Chondrocyte (in vitro differentiated cells): ENCODE results near the gene RPL39. TPM values are rescaled to one million over a fixed set of nuclear protein-coding genes. Genes with fewer than 3 reads are reported as not detected.
"Not testable (repeated sequence)": the region's sequence is repeated elsewhere in the genome, so short reads cannot be mapped to it uniquely, and the experiment has no call there.

Experiments
- DNase-seq: peaks from one replicate; pipeline ENCODE4 v3.0.0; 2021; ENCODE audit warnings: mixed read lengths, low spot score
- H3K27ac Mint-ChIP-seq: one replicate; pipeline ENCODE4 v1.8.0; 2021; ENCODE audit warnings: mild to moderate bottlenecking, moderate library complexity, mixed read lengths; ENCODE audit not compliant: unreplicated experiment
- H3K27me3 Mint-ChIP-seq: 2 replicates; pipeline ENCODE4 v1.8.0; 2021; ENCODE audit warnings: low read depth, mixed read lengths
- H3K36me3 Mint-ChIP-seq: 2 replicates; pipeline ENCODE4 v1.8.0; 2021; ENCODE audit warnings: low read depth, mixed read lengths
- H3K4me1 Mint-ChIP-seq: 2 replicates; pipeline ENCODE4 v1.8.0; 2021; ENCODE audit warnings: low read depth, mild to moderate bottlenecking, mixed read lengths
- H3K4me3 Mint-ChIP-seq: one replicate; pipeline ENCODE4 v1.8.0; 2021; ENCODE audit warnings: mild to moderate bottlenecking, moderate library complexity, mixed read lengths; ENCODE audit not compliant: unreplicated experiment
- H3K9me3 Mint-ChIP-seq: 2 replicates; pipeline ENCODE4 v1.8.0; 2021; ENCODE audit warnings: low read depth, mixed read lengths
- total RNA-seq: library from RNA; stranded (reverse); gene quantifications from 3 replicates; pipeline ENCODE4 v1.2.1, GENCODE V29; 2021
- TF ChIP-seq, protein P1 (sequence below): fragments of 200-600 bp; sonication (generic); IDR thresholded peaks from 2 replicates; pipeline ENCODE4 v1.5.0; 2021; ENCODE audit warnings: antibody characterized with exemption, mild to moderate bottlenecking, moderate library complexity

RPL39 gene
- total RNA-seq, 1 donor from 2014 or later, result 1,187 TPM

- H3K9me3 Mint-ChIP-seq, result peaks cover 10% of the 10 kb centered on the region
Measured at GRCh38 chrX:119817130-119817690, 25.8 kb upstream of the RPL39 start.

DNA sequence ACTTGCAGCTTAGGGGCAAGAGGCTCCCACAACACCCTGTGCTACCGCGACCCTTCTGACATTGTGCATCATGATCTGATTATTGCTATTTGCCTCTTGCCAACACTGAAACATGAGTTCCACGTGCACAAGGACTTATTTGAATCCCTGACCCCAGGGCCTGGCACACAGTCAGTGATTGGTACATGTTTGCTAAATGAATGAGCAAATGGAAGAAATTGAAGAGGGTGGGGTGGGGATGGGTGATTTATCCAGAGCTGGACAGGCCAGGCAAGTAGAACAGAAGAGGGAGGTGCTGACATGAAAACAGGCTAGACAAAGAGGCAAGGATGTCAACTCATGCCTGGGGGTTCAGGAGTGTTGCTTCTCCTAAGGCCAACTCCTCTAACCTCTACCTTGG, 24.9 kb upstream of the RPL39 start:
- no peak overlapping the region for H3K27ac Mint-ChIP-seq
- no peaks in the 10 kb centered on the region for H3K4me1 Mint-ChIP-seq
- DNase-seq, result no peak
- TF ChIP-seq, protein P1, sequence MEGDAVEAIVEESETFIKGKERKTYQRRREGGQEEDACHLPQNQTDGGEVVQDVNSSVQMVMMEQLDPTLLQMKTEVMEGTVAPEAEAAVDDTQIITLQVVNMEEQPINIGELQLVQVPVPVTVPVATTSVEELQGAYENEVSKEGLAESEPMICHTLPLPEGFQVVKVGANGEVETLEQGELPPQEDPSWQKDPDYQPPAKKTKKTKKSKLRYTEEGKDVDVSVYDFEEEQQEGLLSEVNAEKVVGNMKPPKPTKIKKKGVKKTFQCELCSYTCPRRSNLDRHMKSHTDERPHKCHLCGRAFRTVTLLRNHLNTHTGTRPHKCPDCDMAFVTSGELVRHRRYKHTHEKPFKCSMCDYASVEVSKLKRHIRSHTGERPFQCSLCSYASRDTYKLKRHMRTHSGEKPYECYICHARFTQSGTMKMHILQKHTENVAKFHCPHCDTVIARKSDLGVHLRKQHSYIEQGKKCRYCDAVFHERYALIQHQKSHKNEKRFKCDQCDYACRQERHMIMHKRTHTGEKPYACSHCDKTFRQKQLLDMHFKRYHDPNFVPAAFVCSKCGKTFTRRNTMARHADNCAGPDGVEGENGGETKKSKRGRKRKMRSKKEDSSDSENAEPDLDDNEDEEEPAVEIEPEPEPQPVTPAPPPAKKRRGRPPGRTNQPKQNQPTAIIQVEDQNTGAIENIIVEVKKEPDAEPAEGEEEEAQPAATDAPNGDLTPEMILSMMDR, result no peak
- H3K9me3 Mint-ChIP-seq, result peaks cover 10% of the 10 kb centered on the region
- no peaks in the 10 kb centered on the region for H3K36me3 Mint-ChIP-seq
- H3K4me3 Mint-ChIP-seq, result no peak overlapping the region
- no peaks in the 10 kb centered on the region for H3K27me3 Mint-ChIP-seq

More at GRCh38 chrX:119817130-119817690, 25.8 kb upstream of the RPL39 start:
- no peak for DNase-seq
- TF ChIP-seq, protein P1, result no peak
- Mint-ChIP-seq H3K27ac (no peak overlapping the region), H3K4me1 (no peaks in the 10 kb centered on the region), H3K36me3 (no peaks in the 10 kb centered on the region), H3K4me3 (no peak overlapping the region), H3K27me3 (no peaks in the 10 kb centered on the region)

GRCh38 chrX:119809185-119809666, 17.8 kb upstream of the RPL39 start:
- no peaks in the 10 kb centered on the region for H3K4me1 Mint-ChIP-seq
- TF ChIP-seq, protein P1, result no peak
- DNase-seq, result no peak
- peaks cover 20% of the 10 kb centered on the region for H3K9me3 Mint-ChIP-seq
- no peak overlapping the region for H3K4me3 Mint-ChIP-seq
- peaks cover 2% of the 10 kb centered on the region for H3K36me3 Mint-ChIP-seq
- H3K27ac Mint-ChIP-seq, result no peak overlapping the region
- no peaks in the 10 kb centered on the region for H3K27me3 Mint-ChIP-seq

DNA sequence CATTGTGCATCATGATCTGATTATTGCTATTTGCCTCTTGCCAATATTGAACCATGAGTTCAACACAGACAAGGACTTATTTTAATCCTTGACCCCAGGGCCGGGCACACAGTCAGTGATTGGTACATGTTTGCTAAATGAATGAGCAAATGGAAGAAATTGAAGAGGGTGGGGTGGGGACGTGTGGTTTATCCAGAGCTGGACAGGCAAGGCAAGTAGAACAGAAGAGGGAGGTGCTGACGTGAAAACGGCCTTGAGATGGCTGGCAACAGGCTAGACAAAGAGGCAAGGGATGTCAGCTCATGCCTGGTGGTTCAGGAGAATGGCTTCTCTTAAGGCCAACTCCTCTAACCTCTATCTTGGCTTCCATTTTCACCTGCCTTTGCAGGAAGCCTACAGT, 17.0 kb upstream of the RPL39 start:
- DNase-seq, H3K36me3 Mint-ChIP-seq, H3K27me3 Mint-ChIP-seq, H3K4me1 Mint-ChIP-seq, H3K27ac Mint-ChIP-seq, H3K4me3 Mint-ChIP-seq: not testable (repeated sequence)
- H3K9me3 Mint-ChIP-seq, result peaks cover 17% of the 10 kb centered on the region

DNA sequence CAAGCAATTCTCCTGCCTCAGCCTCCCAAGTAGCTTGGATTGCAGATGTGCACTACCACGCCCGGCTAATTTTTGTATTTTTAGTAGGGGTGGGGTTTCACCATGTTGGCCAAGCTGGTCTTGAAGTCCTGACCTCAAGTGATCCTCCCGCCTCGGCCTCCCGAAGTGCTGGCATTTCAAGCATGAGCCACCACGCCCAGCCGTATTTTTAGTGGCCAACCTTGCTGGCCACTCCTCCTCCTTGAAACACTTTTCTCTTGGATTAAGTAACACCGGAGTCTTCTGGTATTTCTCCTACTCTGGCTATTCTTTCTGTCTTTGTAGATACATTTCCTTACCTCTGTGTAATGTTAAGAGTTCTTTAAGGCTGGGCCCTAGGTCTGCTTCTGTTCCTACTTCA, 11.1 kb upstream of the RPL39 start:
- TF ChIP-seq, protein P1, result no peak
- no peak overlapping the region for H3K27ac Mint-ChIP-seq
- peaks cover 2% of the 10 kb centered on the region for H3K36me3 Mint-ChIP-seq
- no peak overlapping the region for H3K4me3 Mint-ChIP-seq
- H3K4me1 Mint-ChIP-seq, result no peaks in the 10 kb centered on the region
- peaks cover 14% of the 10 kb centered on the region for H3K9me3 Mint-ChIP-seq
- no peaks in the 10 kb centered on the region for H3K27me3 Mint-ChIP-seq
- no peak for DNase-seq
